CD4-positive, alpha-beta memory T cell (primary cell): ENCODE measurements around the gene SMPD3. TPM values are rescaled to one million over a fixed set of nuclear protein-coding genes. Genes with fewer than 3 reads are reported as not detected.
A peak's percentile ranks its signal among the peaks of the same experiment; 100 is the strongest.

ENCODE experiments used
- CTCF ChIA-PET: fragments of 350-600 bp; sonication (Branson Sonifier 250); formaldehyde crosslinking; loops from one replicate; lab custom pipeline; 2021; ENCODE audit warnings: inconsistent platforms; ENCODE audit not compliant: partially characterized antibody; lab: Charles Lee
- POLR2A ChIA-PET: fragments of 350-600 bp; sonication (Branson Sonifier 250); formaldehyde crosslinking; loops from one replicate; lab custom pipeline; 2021; ENCODE audit not compliant: partially characterized antibody; lab: Charles Lee
- DNase-seq, 5 donors: peaks; one replicate each; pipeline versions ENCODE4 v3.0.0 to v3.0.0-alpha.2; 2020 to 2022; ENCODE audit warnings: mixed read lengths in 1 of 5
- H3K27ac ChIP-seq: one replicate; pipeline ENCODE4 v1.7.0; 2013; ENCODE audit warnings: low read depth, low read length
- H3K27me3 ChIP-seq: 2 replicates; pipeline ENCODE4 v1.7.0; 2013; ENCODE audit warnings: mild to moderate bottlenecking, low read length, moderate library complexity; ENCODE audit not compliant: insufficient read depth
- H3K36me3 ChIP-seq: 2 replicates; pipeline ENCODE4 v1.7.0; 2013; ENCODE audit warnings: mild to moderate bottlenecking, low read length, moderate library complexity; ENCODE audit not compliant: insufficient read depth
- H3K4me1 ChIP-seq: 2 replicates; pipeline ENCODE4 v1.7.0; 2013; ENCODE audit warnings: mild to moderate bottlenecking, low read length, moderate library complexity; ENCODE audit not compliant: insufficient read depth
- H3K4me3 ChIP-seq, 2 donors: one replicate each; pipeline ENCODE4 v1.7.0; 2013; ENCODE audit warnings: low read length in 2 of 2, mild to moderate bottlenecking in 1 of 2
- H3K9me3 ChIP-seq, 2 donors: one replicate each; pipeline ENCODE4 v1.7.0; 2013; ENCODE audit warnings: low read length in 2 of 2, control low read depth in 1 of 2; ENCODE audit not compliant: control insufficient read depth in 1 of 2
- H3K27ac Mint-ChIP-seq, 7 donors: one replicate each; pipeline ENCODE4 v1.8.0; 2020 to 2021; ENCODE audit warnings: mixed read lengths in 7 of 7, mild to moderate bottlenecking in 6 of 7, inconsistent platforms in 3 of 7, moderate library complexity in 3 of 7
- H3K27me3 Mint-ChIP-seq, 2 donors: one replicate each; pipeline ENCODE4 v1.8.0; 2020 to 2021; ENCODE audit warnings: mixed read lengths in 2 of 2
- H3K36me3 Mint-ChIP-seq, 2 donors: one replicate each; pipeline ENCODE4 v1.8.0; 2020 to 2021; ENCODE audit warnings: mixed read lengths in 2 of 2, inconsistent platforms in 1 of 2, mild to moderate bottlenecking in 1 of 2
- H3K4me1 Mint-ChIP-seq, 4 donors: one replicate each; pipeline ENCODE4 v1.8.0; 2020 to 2021; ENCODE audit warnings: mixed read lengths in 4 of 4, mild to moderate bottlenecking in 1 of 4
- H3K4me3 Mint-ChIP-seq, 8 donors: one replicate each; pipeline ENCODE4 v1.8.0; 2020 to 2021; ENCODE audit warnings: mixed read lengths in 8 of 8, mild to moderate bottlenecking in 7 of 8, moderate library complexity in 6 of 8, inconsistent platforms in 3 of 8
- H3K9me3 Mint-ChIP-seq, 8 donors: one replicate each; pipeline ENCODE4 v1.8.0; 2020 to 2021; ENCODE audit warnings: mixed read lengths in 8 of 8, mild to moderate bottlenecking in 5 of 8, inconsistent platforms in 3 of 8, moderate library complexity in 1 of 8
- intact Hi-C: fragments of 100-400 bp; cut with micrococcal nuclease; formaldehyde crosslinking; loops from one replicate; pipeline ENCODE4 v1.15.1; 2023
- polyA plus RNA-seq, 2 donors: library from polyadenylated mRNA; unstranded; fragments of 300-500 nt; fragmentation: Illumina TruSeq; gene quantifications; one replicate each; pipeline ENCODE4 v1.2.3, GENCODE V29; 2021
- total RNA-seq, 2 experiments: library from RNA; stranded (reverse); gene quantifications; one replicate each; pipeline ENCODE4 v1.2.3, GENCODE V29; 2021

The SMPD3 gene
- total and polyA plus RNA-seq, 4 experiments from 2014 or later = 0.63 to 3.1 (median 0.87) TPM

DNA sequence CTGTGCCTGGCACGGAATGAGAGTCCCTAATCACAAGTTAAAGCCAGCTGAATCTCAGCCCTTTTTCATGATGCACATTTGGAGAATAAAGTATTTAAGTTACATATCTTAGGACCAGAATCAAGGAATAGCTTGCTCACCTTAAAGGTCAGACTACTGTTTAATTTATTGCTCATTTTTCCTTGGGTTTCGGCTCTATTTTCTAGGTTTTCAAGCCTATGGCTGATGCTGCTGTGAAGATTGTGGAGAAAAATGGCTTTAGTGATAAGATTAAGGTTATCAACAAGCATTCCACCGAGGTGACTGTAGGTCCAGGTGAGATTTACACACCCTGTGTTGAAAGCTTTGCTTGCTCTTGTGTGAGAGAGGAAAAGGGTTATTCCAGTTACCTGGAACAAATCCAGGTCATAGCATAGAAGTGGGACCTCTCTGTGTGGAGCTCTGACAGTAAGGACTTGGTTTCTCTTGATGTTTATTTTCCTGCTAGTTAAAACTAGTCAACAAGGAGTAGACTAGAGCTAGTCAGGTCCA lies 119.4 kb downstream of the SMPD3 start:
- Histone ChIP-seq H3K4me3 (no peak overlapping the region), H3K27me3 (no peaks in the 10 kb centered on the region), H3K27ac (no peak overlapping the region), H3K9me3 (no peaks in the 10 kb centered on the region), H3K4me1 (peaks cover 16% of the 10 kb centered on the region), H3K36me3 (peaks cover 16% of the 10 kb centered on the region)
- Mint-ChIP-seq H3K4me1 (peaks cover 8 to 19% (median 14%) of the 10 kb centered on the region in 4 donors), H3K9me3 (no peaks in the 10 kb centered on the region), H3K27me3 (no peaks in the 10 kb centered on the region), H3K36me3 (peaks cover 18 to 45% of the 10 kb centered on the region in 2 donors), H3K27ac (peak overlapping the region in 6 of 7 donors; percentile 5 to 39 (median 14)), H3K4me3 (no peak overlapping the region)
- intact Hi-C loops = loop anchor here (1.0 kb wide), 3 partner anchors 18 to 89 kb away; partner anchors contain the start of gene PRMT7
- POLR2A ChIA-PET = interaction anchor here (0.6 to 4.1 kb wide), 9 partner anchors 43 to 745 kb away, joined by 3 to 70 read pairs (median 4); partner anchors contain the start of genes PLA2G15 and SLC7A6
- CTCF ChIA-PET = interaction anchor here (0.6 to 18.1 kb wide), 35 partner anchors 10 to 288 kb away, joined by 3 to 575 read pairs (median 6); partner anchors contain the start of genes PLA2G15, PRMT7, SLC7A6 and SLC7A6OS
- DNase-seq = no peak

DNA sequence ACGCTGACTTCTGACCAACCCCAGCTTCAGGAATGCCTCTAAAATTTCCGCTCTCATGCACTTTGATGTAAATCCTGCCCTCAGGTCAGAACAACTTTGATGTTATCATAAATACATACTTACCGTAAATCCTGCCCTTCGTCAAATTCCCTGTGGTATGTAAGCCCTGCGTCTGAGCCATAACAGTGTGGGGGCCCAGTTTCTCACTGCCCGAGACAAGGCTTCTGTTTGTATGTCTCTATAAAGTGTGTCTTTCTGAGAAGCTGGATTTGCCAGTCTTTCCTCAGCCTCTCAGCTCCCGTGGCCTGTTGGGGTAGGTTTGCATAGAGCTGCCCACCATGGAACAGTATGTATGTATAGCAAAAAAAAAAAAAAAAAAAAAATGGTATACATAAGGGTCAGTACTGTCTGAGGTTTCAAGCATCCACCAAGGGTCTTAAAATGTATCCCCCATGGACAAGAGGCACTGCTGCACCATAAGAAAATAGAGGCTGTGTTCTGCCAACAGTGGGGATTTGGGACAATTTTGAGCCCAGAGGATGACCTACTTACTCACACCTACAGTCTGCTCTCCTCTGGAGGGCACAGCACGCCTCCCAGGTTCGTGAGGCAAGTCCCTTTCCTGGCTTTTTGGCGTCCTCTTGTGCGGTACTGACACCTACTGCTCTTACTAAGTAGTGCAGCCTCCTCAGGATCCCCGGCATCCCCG lies 120.0 kb downstream of the SMPD3 start:
- Mint-ChIP-seq H3K4me1 (peaks cover 8 to 19% (median 14%) of the 10 kb centered on the region in 4 donors), H3K36me3 (peaks cover 18 to 48% of the 10 kb centered on the region in 2 donors), H3K27me3 (no peaks in the 10 kb centered on the region), H3K4me3 (no peak overlapping the region), H3K9me3 (no peaks in the 10 kb centered on the region), H3K27ac (peak overlapping the region; percentile 5 to 88 (median 19))
- no peaks in the 10 kb centered on the region for H3K27me3 ChIP-seq
- DNase-seq = peak; percentile 77 to 83 (median 78)
- H3K4me1 ChIP-seq = peaks cover 16% of the 10 kb centered on the region
- no peaks in the 10 kb centered on the region for H3K9me3 ChIP-seq
- intact Hi-C loops = loop anchor here (1.0 kb wide), 3 partner anchors 17 to 88 kb away; partner anchors contain the start of gene PRMT7
- CTCF ChIA-PET = interaction anchor here (0.6 to 18.1 kb wide), 36 partner anchors 10 to 287 kb away, joined by 3 to 575 read pairs (median 6); partner anchors contain the start of genes PLA2G15, PRMT7, SLC7A6 and SLC7A6OS
- peaks cover 16% of the 10 kb centered on the region for H3K36me3 ChIP-seq
- no peak overlapping the region for H3K27ac ChIP-seq
- POLR2A ChIA-PET = interaction anchor here (0.6 to 4.1 kb wide), 10 partner anchors 17 to 744 kb away, joined by 3 to 70 read pairs (median 4); partner anchors contain the start of genes PRMT7, SLC7A6 and SLC7A6OS
- H3K4me3 ChIP-seq = no peak overlapping the region

DNA sequence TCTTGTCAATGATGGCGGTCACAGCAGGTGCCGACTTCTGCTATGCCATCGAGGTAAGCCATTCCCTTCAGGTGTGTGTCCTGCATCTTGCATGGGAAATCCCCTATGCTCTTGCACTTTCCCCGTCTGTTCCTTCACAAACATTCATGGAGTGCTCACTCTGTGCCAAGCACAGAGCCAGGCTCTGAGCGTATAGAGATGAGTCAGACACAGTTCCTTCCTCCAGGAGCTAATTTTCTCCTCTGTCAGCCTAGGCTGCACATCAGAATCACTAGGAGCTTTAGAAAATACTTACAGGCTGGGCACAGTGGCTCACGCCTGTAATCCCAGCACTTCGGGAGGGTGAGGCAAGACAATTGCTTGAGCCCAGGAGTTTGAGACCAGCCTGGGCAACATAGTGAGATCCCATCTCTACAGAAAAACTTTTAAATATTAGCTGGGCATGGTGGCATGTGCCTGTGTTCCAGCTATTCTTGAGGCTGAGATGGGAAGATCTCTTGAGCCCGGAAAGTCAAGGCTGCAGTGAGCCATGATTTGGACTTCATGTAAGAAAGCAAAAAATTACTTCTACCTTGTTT lies 123.4 kb downstream of the SMPD3 start:
- no peak overlapping the region for H3K4me3 ChIP-seq
- no peaks in the 10 kb centered on the region for H3K9me3 ChIP-seq
- H3K4me3 Mint-ChIP-seq = no peak overlapping the region
- H3K36me3 ChIP-seq = peaks cover 14% of the 10 kb centered on the region
- ChIA-PET POLR2A (interaction anchor here (1.3 to 1.8 kb wide), 3 partner anchors 14 to 80 kb away, joined by 3 to 6 read pairs (median 6); partner anchors contain the start of genes PRMT7, SLC7A6 and SLC7A6OS), CTCF (interaction anchor here (0.6 to 18.1 kb wide), 5 partner anchors 16 to 64 kb away, joined by 3 to 575 read pairs (median 3); partner anchors contain the start of gene SLC7A6)
- H3K9me3 Mint-ChIP-seq = no peaks in the 10 kb centered on the region
- no peaks in the 10 kb centered on the region for H3K27me3 ChIP-seq
- intact Hi-C loops = no loop called here
- peaks cover 9% of the 10 kb centered on the region for H3K4me1 ChIP-seq
- no peaks in the 10 kb centered on the region for H3K27me3 Mint-ChIP-seq
- H3K4me1 Mint-ChIP-seq = peaks cover 5 to 10% (median 8%) of the 10 kb centered on the region in 4 donors
- peak overlapping the region in 1 of 7 donors; percentile 50 for H3K27ac Mint-ChIP-seq
- H3K36me3 Mint-ChIP-seq = peaks cover 23 to 45% of the 10 kb centered on the region in 2 donors
- no peak for DNase-seq
- no peak overlapping the region for H3K27ac ChIP-seq

DNA sequence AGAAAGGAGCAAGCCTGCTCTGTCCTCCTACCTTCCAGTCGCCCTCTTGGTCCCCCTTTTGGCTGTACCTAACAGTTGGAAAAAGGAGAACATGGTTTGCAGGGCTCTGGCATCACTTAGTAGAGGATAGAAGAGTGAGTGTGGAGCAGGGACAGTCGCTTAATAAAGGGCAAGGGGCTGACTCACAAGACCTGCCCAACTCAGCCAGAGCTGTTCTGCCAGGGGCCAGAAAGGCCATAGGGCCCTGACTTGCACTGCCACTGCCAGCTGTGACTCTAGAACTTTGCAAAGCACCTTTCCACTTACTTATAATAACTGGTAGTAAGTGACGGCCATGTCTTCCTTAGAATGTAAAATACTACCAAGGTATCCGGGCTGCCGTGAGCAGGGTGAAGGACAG lies 124.0 kb downstream of the SMPD3 start:
- Mint-ChIP-seq H3K9me3 (no peaks in the 10 kb centered on the region), H3K27me3 (no peaks in the 10 kb centered on the region), H3K27ac (no peak overlapping the region), H3K36me3 (peaks cover 26 to 47% of the 10 kb centered on the region in 2 donors), H3K4me3 (no peak overlapping the region), H3K4me1 (peaks cover 5 to 13% (median 9%) of the 10 kb centered on the region in 4 donors)
- no peak overlapping the region for H3K4me3 ChIP-seq
- no peak for DNase-seq
- H3K27me3 ChIP-seq = no peaks in the 10 kb centered on the region
- intact Hi-C loops = no loop called here
- ChIA-PET CTCF (interaction anchor here (0.9 to 18.1 kb wide), 2 partner anchors 34 to 64 kb away, joined by 3 to 575 read pairs; partner anchors contain the start of gene SLC7A6), POLR2A (interaction anchor here (1.3 to 1.8 kb wide), 3 partner anchors 13 to 80 kb away, joined by 3 to 6 read pairs (median 6); partner anchors contain the start of genes PRMT7, SLC7A6 and SLC7A6OS)
- peaks cover 9% of the 10 kb centered on the region for H3K4me1 ChIP-seq
- H3K27ac ChIP-seq = no peak overlapping the region
- no peaks in the 10 kb centered on the region for H3K9me3 ChIP-seq
- H3K36me3 ChIP-seq = peaks cover 19% of the 10 kb centered on the region

DNA sequence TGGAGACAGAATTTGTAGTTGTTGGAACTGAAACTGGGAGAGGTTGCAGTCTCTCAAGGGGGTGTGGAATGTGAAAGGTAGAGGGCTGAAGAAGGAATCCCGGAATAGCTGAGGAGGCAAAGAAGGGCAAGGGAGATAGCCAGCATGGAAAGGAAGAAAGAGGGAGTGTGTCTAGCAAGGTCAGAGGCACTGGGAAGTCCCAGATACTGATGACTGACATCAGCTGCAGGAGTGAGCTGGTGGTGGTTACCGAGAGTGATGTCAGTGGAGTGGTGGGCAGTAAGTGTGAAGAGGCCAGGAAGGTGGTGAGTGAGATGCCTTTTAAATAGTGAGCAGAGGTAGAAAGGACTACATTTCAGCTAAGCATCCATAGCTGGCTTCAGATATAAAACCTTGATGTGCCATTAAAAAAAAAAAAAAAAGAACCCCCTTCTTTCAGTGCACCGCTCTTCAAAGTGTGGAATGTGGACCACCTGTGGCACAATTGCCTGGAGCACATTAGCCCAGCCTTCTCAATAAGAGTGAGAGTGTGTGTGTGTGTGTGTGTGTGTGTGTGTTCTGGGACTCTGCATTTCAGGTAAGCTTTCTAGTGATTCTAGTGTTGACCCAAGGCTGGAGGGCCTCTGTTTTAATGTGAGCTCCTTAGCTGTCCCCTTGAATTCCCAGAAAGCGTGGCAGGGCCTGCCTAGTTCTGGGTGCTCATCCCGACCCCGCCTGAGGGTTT lies 129.0 kb downstream of the SMPD3 start:
- Histone ChIP-seq H3K4me3 (no peak overlapping the region), H3K27ac (no peak overlapping the region), H3K36me3 (peaks cover 25% of the 10 kb centered on the region), H3K9me3 (no peaks in the 10 kb centered on the region), H3K4me1 (no peaks in the 10 kb centered on the region), H3K27me3 (no peaks in the 10 kb centered on the region)
- H3K36me3 Mint-ChIP-seq = peaks cover 35 to 49% of the 10 kb centered on the region in 2 donors
- DNase-seq = no peak
- POLR2A ChIA-PET = interaction anchor here (1.1 kb wide), 1 partner anchor 9 kb away, joined by 3 read pairs; the partner anchor contains the start of genes PRMT7 and SLC7A6OS
- no peak overlapping the region for H3K4me3 Mint-ChIP-seq
- intact Hi-C loops = no loop called here
- H3K27me3 Mint-ChIP-seq = no peaks in the 10 kb centered on the region
- H3K27ac Mint-ChIP-seq = peak overlapping the region in 5 of 7 donors; percentile 21 to 87 (median 65)
- CTCF ChIA-PET = interaction anchor here (0.7 to 18.1 kb wide), 3 partner anchors 9 to 59 kb away, joined by 3 to 575 read pairs (median 31); partner anchors contain the start of genes PRMT7, SLC7A6 and SLC7A6OS
- peaks cover 14 to 24% (median 19%) of the 10 kb centered on the region in 4 donors for H3K4me1 Mint-ChIP-seq
- H3K9me3 Mint-ChIP-seq = no peaks in the 10 kb centered on the region

DNA sequence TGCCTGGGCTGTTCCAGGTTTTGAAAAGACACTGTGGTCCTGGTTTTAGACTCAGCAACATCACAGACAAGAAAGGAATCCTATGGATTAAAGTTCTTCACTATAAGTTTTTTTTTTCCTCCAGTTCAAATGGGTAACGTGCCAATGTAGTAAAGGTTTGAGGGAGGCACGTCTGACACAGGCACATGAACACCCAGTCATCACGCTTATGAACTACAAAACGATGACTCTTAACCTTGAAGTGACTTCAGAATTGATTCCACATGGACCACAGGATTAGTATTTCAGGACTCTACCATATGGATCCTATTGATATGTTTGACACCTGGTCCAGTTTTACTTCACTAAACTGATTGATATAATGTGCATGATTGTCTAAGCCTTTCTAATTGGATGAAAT lies 135.2 kb downstream of the SMPD3 start:
- intact Hi-C loops = no loop called here
- H3K4me1 ChIP-seq = peaks cover 44% of the 10 kb centered on the region
- no peaks in the 10 kb centered on the region for H3K27me3 ChIP-seq
- peaks cover 20% of the 10 kb centered on the region for H3K36me3 ChIP-seq
- no peaks in the 10 kb centered on the region for H3K27me3 Mint-ChIP-seq
- H3K27ac Mint-ChIP-seq = peak overlapping the region in 2 of 7 donors; percentile 1 to 42
- no peak overlapping the region for H3K27ac ChIP-seq
- H3K4me3 ChIP-seq = no peak overlapping the region
- H3K4me3 Mint-ChIP-seq = peak overlapping the region in 3 of 8 donors; percentile 10 to 42 (median 41)
- DNase-seq = no peak
- H3K9me3 Mint-ChIP-seq = no peaks in the 10 kb centered on the region
- H3K9me3 ChIP-seq = no peaks in the 10 kb centered on the region
- peaks cover 25 to 60% (median 44%) of the 10 kb centered on the region in 4 donors for H3K4me1 Mint-ChIP-seq
- POLR2A ChIA-PET = interaction anchor here (1.0 kb wide), 1 partner anchor 49 kb away, joined by 4 read pairs; the partner anchor contains the start of gene SLC7A6
- CTCF ChIA-PET = interaction anchor here (1.3 to 2.9 kb wide), 2 partner anchors 50 to 52 kb away, joined by 5 to 8 read pairs; no protein-coding TSS in a partner anchor
- peaks cover 26 to 46% of the 10 kb centered on the region in 2 donors for H3K36me3 Mint-ChIP-seq
